Activated CD4-positive, alpha-beta T cell treated with anti-CD3 and anti-CD28 coated beads for 36 hours (primary cell): Measurements from ENCODE around the gene CPN2. TPM values are rescaled to one million over a fixed set of nuclear protein-coding genes. Genes with fewer than 3 reads are reported as not detected.

Experiments
- ATAC-seq: fragments of 200-7000 bp; cut with Tn5 transposase; one replicate; pipeline ENCODE4 v1.10.0; 2021; ENCODE audit warnings: mild to moderate bottlenecking, moderate library complexity
- CTCF ChIA-PET: fragments of 350-600 bp; sonication (Branson Sonifier 250); formaldehyde crosslinking; loops from one replicate; lab custom pipeline; 2021; ENCODE audit warnings: antibody characterized with exemption; lab: Charles Lee
- POLR2A ChIA-PET: fragments of 350-600 bp; sonication (Branson Sonifier 250); formaldehyde crosslinking; loops from one replicate; lab custom pipeline; 2021; ENCODE audit warnings: antibody characterized with exemption, inconsistent platforms; lab: Charles Lee
- DNase-seq: peaks from one replicate; pipeline ENCODE4 v3.0.0-alpha.2; 2020
- H3K27ac Mint-ChIP-seq: one replicate; pipeline ENCODE4 v1.8.0; 2021; ENCODE audit warnings: mixed read lengths
- H3K27me3 Mint-ChIP-seq: one replicate; pipeline ENCODE4 v1.8.0; 2021; ENCODE audit warnings: mixed read lengths
- H3K36me3 Mint-ChIP-seq: one replicate; pipeline ENCODE4 v1.8.0; 2021; ENCODE audit warnings: low read depth, mixed read lengths
- H3K4me1 Mint-ChIP-seq: one replicate; pipeline ENCODE4 v1.8.0; 2021; ENCODE audit warnings: mixed read lengths
- H3K4me3 Mint-ChIP-seq: one replicate; pipeline ENCODE4 v1.8.0; 2021; ENCODE audit warnings: mild to moderate bottlenecking, moderate library complexity, mixed read lengths
- H3K9me3 Mint-ChIP-seq: one replicate; pipeline ENCODE4 v1.8.0; 2021; ENCODE audit warnings: low read depth, mixed read lengths
- intact Hi-C, 2 experiments: fragments of 100-400 bp; cut with DNase I in 1 of 2; cut with micrococcal nuclease in 1 of 2; formaldehyde crosslinking; loops; one replicate each; pipeline versions ENCODE4 v1.14.2 to v1.15.1; 2022 to 2024; cut with DNase I, micrococcal nuclease
- total RNA-seq, 2 experiments: library from RNA; stranded (reverse); gene quantifications; one replicate each; pipeline ENCODE4 v1.2.3, GENCODE V29; 2021

Gene CPN2
- total RNA-seq, 2 experiments from 2014 or later: not detected

DNA sequence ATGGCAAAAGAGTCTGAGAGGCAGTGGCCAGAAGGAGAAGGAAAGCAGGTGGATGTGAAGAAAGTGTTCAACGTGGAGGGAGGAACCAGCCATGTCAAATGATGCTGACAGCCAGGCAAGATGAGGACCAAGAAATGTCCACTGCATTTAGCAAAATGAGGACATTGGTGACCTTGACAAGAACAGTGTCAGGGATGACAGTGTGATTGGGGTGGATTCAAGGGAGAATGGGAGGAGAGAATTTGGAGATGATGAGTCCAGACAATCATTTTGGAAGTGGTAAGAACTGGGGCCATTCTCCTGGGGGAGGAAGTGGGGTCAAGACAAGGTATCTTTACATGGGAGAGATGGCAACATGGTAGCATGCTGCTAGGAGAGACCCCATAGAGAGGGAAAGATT lies 47.4 kb downstream of the CPN2 start:
- Mint-ChIP-seq H3K27ac (no peak overlapping the region), H3K36me3 (no peaks in the 10 kb centered on the region), H3K27me3 (no peaks in the 10 kb centered on the region), H3K4me1 (peaks cover 33% of the 10 kb centered on the region), H3K4me3 (no peak overlapping the region), H3K9me3 (no peaks in the 10 kb centered on the region)
- intact Hi-C loops: no loop called here
- POLR2A ChIA-PET: no interaction called here
- DNase-seq: no peak
- CTCF ChIA-PET: no interaction called here
- ATAC-seq: no peak

DNA sequence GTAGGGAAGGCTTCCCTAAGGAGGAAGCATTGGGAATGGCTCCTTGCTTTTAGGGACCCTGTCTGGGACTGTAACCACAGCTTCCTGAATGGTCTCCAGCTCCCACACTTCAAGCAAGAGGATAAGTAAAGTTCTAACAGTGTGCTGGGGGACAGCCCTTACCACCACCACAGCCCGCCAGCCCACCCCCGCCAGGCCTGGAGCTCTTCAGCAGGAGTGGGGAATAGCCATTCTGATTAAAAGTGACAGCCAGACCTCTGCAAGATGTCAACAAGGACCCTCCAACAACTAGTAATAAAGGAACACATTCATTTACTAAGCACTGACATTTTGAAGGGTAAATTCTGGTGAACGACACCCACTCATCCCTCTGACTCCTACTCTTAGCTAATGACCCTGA lies 49.4 kb downstream of the CPN2 start:
- H3K27ac Mint-ChIP-seq: no peak overlapping the region
- no peaks in the 10 kb centered on the region for H3K9me3 Mint-ChIP-seq
- intact Hi-C loops: no loop called here
- H3K36me3 Mint-ChIP-seq: no peaks in the 10 kb centered on the region
- POLR2A ChIA-PET: no interaction called here
- CTCF ChIA-PET: interaction anchor here (0.6 to 0.8 kb wide), 2 partner anchors 14 to 194 kb away, joined by 3 to 4 read pairs; no protein-coding TSS in a partner anchor
- DNase-seq (no peak), ATAC-seq (no peak)
- peaks cover 20% of the 10 kb centered on the region for H3K4me1 Mint-ChIP-seq
- no peak overlapping the region for H3K4me3 Mint-ChIP-seq
- no peaks in the 10 kb centered on the region for H3K27me3 Mint-ChIP-seq

- ChIA-PET CTCF (no interaction called here), POLR2A (no interaction called here)
- Mint-ChIP-seq H3K36me3 (no peaks in the 10 kb centered on the region), H3K27ac (no peak overlapping the region), H3K4me1 (peaks cover 12% of the 10 kb centered on the region), H3K4me3 (no peak overlapping the region), H3K27me3 (no peaks in the 10 kb centered on the region), H3K9me3 (no peaks in the 10 kb centered on the region)
- intact Hi-C loops: no loop called here
- DNase-seq (no peak), ATAC-seq (no peak)
These were observed 50.2 kb downstream of the CPN2 start for GRCh38 chr3:194300936-194301335.

- no peaks in the 10 kb centered on the region for H3K36me3 Mint-ChIP-seq
- ChIA-PET CTCF (no interaction called here), POLR2A (no interaction called here)
- H3K4me3 Mint-ChIP-seq: no peak overlapping the region
- H3K4me1 Mint-ChIP-seq: peaks cover 9% of the 10 kb centered on the region
- ATAC-seq: no peak
- H3K27me3 Mint-ChIP-seq: no peaks in the 10 kb centered on the region
- H3K27ac Mint-ChIP-seq: no peak overlapping the region
- no peak for DNase-seq
- no peaks in the 10 kb centered on the region for H3K9me3 Mint-ChIP-seq
- intact Hi-C loops: no loop called here
These were observed 50.8 kb downstream of the CPN2 start for GRCh38 chr3:194300382-194300758.

DNA sequence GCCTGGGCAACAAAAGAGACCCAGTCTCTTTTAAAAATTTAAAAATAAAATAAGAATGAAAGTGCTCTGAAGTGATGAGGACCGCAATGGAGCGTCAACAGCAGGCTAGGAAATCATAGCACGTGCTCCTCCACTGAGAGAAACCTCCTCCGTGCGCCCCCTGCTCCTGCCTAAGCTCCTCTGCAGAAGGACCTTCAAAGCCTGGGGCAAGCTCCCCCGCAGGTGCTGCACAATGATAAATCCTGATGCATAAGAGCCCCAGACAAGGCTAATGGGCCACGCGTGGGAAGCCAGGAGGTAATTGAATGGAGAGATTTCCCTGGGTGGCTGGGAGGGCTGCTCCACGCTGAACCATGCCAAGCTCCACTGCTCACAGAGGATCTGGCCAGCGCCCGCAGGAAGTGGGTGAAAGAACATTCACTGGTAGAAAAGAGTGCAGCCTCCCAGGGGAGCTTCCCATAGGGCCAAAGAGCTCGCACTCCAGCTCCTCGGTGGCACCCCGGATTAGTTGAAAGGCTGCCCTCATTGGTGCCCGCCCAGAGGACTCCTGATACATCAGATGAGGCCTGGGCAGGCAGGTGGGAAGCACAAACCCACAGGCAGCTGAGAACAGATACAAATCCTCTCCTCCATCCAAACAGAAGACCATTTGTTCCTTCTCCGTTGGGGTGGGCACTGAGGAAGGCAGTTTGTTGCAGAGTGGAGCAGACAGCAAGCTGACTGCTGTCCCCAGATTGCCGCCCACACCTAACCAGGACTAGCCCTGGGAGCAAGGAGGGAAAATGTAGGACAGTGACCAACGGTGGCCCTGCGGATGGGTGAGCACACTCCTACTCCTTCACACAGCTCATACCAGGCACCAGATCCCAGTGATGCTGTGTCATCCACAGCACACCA lies 52.5 kb downstream of the CPN2 start:
- intact Hi-C loops: no loop called here
- ATAC-seq (no peak), DNase-seq (no peak)
- ChIA-PET CTCF (no interaction called here), POLR2A (no interaction called here)
- H3K36me3 Mint-ChIP-seq: no peaks in the 10 kb centered on the region
- H3K9me3 Mint-ChIP-seq: no peaks in the 10 kb centered on the region
- no peak overlapping the region for H3K27ac Mint-ChIP-seq
- H3K4me1 Mint-ChIP-seq: peaks cover 5% of the 10 kb centered on the region
- H3K27me3 Mint-ChIP-seq: no peaks in the 10 kb centered on the region
- H3K4me3 Mint-ChIP-seq: no peak overlapping the region

- Mint-ChIP-seq H3K36me3 (no peaks in the 10 kb centered on the region), H3K27me3 (no peaks in the 10 kb centered on the region), H3K9me3 (no peaks in the 10 kb centered on the region), H3K4me1 (peaks cover 5% of the 10 kb centered on the region), H3K4me3 (no peak overlapping the region), H3K27ac (no peak overlapping the region)
- ChIA-PET CTCF (no interaction called here), POLR2A (interaction anchor here (0.6 kb wide), 2 partner anchors 11 to 13 kb away, joined by 3 to 7 read pairs; no protein-coding TSS in a partner anchor)
- DNase-seq: no peak
- intact Hi-C loops: no loop called here
- ATAC-seq: no peak
These were observed 54.5 kb downstream of the CPN2 start for GRCh38 chr3:194296454-194297263.

DNA sequence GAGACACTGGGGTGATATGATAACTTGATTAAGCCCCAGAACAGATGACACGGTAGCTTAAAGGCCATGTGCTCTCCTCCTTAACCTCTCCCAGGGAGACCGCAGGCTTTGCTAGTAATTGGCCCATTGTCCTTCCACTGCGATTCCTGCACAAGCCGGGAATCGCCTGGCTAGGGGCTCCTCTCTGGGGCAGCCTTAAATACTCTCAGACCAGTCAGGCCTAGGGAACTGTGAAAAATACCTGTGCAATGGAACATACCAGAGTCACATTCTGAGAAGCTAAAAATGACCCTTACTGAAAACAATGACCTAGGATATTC lies 56.3 kb downstream of the CPN2 start:
- no peak overlapping the region for H3K27ac Mint-ChIP-seq
- no peak overlapping the region for H3K4me3 Mint-ChIP-seq
- CTCF ChIA-PET: interaction anchor here (0.6 to 0.9 kb wide), 3 partner anchors 20 to 540 kb away, joined by 3 to 4 read pairs (median 3); no protein-coding TSS in a partner anchor
- H3K27me3 Mint-ChIP-seq: peaks cover 2% of the 10 kb centered on the region
- no peak for DNase-seq
- H3K36me3 Mint-ChIP-seq: no peaks in the 10 kb centered on the region
- peaks cover under 1% of the 10 kb centered on the region for H3K4me1 Mint-ChIP-seq
- no peak for ATAC-seq
- intact Hi-C loops: no loop called here
- POLR2A ChIA-PET: no interaction called here
- peaks cover 2% of the 10 kb centered on the region for H3K9me3 Mint-ChIP-seq

DNA sequence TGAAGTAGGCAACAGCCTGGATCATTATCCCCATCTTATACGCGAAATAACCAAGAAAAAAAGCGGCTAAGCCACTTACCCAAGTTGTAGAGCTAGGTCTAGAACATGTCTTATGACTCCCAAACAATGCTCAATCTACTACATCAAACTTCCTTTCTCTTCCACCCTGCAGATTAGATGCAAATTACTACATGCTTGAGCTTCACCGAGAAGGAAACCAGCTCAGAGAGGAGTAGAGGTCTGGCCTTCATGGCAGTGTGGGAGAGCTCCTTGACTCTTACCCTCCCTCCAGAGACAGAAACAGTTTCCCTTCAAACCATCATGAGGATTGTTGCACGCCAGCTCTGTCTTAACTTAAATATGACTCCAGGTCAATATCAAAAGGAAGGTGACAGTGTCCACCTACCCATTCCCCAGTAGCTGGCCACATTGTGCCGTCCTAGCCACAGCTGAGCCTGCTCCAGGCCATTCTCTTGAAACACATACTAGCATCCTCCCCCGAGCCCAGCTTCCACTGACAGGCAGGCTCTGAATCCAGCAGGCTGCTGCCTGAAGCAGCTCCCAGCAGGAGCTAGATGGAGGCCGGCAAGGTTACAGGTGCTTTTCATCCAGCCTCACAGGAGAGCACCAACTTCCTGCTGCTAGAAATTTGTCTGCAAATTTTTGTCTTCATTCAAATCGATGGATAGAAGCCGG lies 56.8 kb downstream of the CPN2 start:
- Mint-ChIP-seq H3K4me3 (no peak overlapping the region), H3K36me3 (no peaks in the 10 kb centered on the region), H3K4me1 (no peaks in the 10 kb centered on the region), H3K27me3 (peaks cover 2% of the 10 kb centered on the region), H3K9me3 (peaks cover 2% of the 10 kb centered on the region), H3K27ac (no peak overlapping the region)
- CTCF ChIA-PET: interaction anchor here (0.6 to 0.9 kb wide), 2 partner anchors 21 to 539 kb away, joined by 3 to 4 read pairs; no protein-coding TSS in a partner anchor
- intact Hi-C loops: no loop called here
- POLR2A ChIA-PET: no interaction called here
- DNase-seq (no peak), ATAC-seq (no peak)

DNA sequence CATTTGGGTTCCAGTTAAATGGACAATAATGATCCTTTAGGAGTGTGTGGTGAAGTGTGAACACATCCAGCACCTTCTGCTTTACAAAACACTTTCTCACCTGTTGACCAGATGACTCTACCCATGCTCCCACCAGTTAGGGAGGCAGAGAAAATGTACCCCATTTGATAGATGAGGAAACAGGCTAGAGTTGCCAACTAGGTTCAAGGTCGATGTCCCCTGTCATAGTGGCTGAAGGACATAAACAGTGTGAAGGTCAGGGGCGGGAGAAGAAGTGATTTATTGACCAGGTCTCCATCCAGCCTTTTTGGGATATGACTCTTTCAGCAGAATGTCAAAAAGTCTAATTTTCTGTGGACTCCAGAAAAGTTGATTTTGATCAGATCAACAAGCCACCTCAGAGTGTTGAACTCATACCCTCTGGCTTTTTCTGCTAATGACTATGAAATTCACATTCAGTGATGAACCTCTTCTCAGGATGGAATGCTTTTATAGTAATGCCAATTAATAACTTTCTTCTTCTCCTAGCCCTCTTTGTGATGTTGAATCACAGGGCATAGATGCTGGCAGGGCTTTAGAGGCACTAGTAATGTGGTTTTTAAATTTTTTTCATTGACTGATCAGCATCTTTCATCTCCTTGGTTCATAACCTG lies 57.5 kb downstream of the CPN2 start:
- ATAC-seq (no peak), DNase-seq (no peak)
- POLR2A ChIA-PET: no interaction called here
- H3K9me3 Mint-ChIP-seq: peaks cover 2% of the 10 kb centered on the region
- no peak overlapping the region for H3K27ac Mint-ChIP-seq
- H3K4me1 Mint-ChIP-seq: no peaks in the 10 kb centered on the region
- peaks cover 2% of the 10 kb centered on the region for H3K27me3 Mint-ChIP-seq
- H3K4me3 Mint-ChIP-seq: no peak overlapping the region
- H3K36me3 Mint-ChIP-seq: no peaks in the 10 kb centered on the region
- intact Hi-C loops: no loop called here
- CTCF ChIA-PET: no interaction called here

GRCh38 chr3:194292331-194292730 lies 58.8 kb downstream of the CPN2 start:
- intact Hi-C loops: no loop called here
- H3K27me3 Mint-ChIP-seq: peaks cover 2% of the 10 kb centered on the region
- peaks cover 2% of the 10 kb centered on the region for H3K9me3 Mint-ChIP-seq
- no peaks in the 10 kb centered on the region for H3K36me3 Mint-ChIP-seq
- ChIA-PET CTCF (no interaction called here), POLR2A (no interaction called here)
- no peak overlapping the region for H3K27ac Mint-ChIP-seq
- no peak for DNase-seq
- no peak for ATAC-seq
- no peak overlapping the region for H3K4me3 Mint-ChIP-seq
- no peaks in the 10 kb centered on the region for H3K4me1 Mint-ChIP-seq
